Activated naive CD8-positive, alpha-beta T cell treated with anti-CD3 and anti-CD28 coated beads, Interleukin-2, amount 50 U/mL, for 16 hours (primary cell): ENCODE measurements around the gene ACOT12.
A peak's percentile ranks its signal among the peaks of the same experiment; 100 is the strongest.
"Not testable (repeated sequence)": the region's sequence is repeated elsewhere in the genome, so short reads cannot be mapped to it uniquely, and the experiment has no call there.

Source experiments
- DNase-seq: peaks from one replicate; pipeline ENCODE4 v3.0.0-alpha.2; 2020; ENCODE audit warnings: low read depth, low spot score

Gene ACOT12

DNA sequence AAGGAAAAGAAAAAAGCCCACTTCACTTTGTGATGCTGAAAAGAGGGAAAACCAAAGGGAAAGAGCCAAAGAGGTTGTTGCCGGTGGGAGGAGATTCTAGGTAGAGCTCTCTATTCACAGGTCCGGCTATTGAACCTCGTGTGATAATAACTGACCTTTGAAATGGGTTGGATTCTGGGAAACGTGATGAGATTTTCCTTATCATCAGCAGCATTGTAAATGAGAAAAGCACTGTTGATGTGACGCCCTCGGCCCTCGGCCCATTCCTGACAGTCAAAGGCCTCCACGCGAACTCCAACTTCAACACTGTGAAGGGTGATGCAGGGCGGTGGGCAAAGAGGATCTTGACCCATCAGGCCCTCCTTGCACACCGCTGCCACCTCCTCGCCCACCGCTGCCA is 49.2 kb downstream of the ACOT12 start:
- no peak for DNase-seq

DNA sequence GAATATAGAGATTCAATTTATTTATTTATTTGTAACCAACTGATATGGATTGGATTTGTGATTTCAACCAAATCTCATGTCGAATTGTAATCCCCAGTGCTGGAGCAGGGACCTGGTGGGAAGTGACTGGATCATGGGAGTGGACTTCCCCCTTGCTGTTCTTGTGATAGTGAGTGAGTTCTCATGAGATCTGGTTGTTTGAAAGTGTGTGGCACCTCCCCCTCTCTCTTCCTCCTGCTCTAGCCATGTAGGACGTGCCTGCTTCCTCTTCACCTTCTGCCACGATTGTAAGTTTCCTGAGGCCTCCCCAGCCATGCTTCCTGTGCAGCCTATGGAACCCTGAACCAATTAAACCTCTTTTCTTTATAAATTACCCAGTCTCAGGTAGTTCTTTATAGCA is 55.7 kb downstream of the ACOT12 start:
- not testable (repeated sequence) for DNase-seq

DNA sequence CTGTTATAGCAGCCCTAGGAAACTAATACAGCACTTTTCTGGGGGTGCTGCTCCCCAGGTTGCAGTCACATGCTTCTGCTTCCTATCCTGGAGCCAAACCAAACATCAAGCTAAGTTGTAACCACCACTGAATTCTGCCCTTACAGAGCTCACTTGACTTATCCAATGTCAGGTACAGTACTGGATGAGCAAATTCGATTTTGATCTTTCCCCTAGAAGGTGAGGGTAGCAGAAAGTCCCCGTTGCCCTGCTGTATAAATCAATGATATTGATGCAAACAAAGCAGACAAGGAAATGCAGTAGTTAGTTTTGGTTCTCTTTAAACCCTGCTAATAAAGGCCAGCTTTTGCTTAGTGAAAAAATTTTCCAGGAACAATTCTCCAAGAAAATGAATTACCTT is 56.1 kb downstream of the ACOT12 start:
- DNase-seq = no peak

DNA sequence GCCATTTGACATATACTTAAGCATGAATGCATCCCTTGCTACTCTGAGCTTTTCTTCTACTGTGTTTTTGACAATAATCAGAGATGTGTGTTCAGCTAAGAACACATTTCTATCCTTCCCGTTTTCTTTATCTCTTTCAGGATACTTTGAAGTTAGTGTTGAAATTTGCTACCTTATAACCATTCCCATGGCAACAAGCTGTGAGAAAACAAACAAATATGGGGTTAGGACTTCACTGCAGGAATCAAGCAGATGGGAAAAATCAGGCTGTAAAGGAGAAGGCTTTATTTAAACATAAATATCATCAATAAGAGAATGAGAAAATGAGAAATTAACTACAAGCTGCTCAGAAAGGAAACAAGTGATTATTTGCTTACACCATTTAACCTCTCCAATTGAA is 57.4 kb downstream of the ACOT12 start:
- no peak for DNase-seq

DNA sequence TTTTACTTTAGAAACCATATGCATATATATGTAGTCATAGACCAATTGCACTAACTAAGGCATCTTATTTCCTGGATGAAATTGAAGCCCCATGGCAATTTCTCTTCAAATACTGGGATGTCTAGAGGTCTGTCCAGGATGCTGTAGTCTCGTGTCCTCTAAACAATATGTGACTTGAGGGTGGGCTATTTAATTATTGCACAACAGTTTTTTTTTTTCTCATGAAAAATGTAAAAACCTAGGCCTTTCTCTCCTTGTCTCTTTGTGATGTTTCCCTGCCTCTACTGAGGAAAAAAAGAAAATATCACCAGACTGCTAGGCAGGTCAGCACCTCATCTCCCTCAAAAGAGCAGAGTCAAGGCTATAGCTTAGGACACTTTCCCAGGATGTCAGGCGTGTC is 58.0 kb downstream of the ACOT12 start:
- no peak for DNase-seq

DNA sequence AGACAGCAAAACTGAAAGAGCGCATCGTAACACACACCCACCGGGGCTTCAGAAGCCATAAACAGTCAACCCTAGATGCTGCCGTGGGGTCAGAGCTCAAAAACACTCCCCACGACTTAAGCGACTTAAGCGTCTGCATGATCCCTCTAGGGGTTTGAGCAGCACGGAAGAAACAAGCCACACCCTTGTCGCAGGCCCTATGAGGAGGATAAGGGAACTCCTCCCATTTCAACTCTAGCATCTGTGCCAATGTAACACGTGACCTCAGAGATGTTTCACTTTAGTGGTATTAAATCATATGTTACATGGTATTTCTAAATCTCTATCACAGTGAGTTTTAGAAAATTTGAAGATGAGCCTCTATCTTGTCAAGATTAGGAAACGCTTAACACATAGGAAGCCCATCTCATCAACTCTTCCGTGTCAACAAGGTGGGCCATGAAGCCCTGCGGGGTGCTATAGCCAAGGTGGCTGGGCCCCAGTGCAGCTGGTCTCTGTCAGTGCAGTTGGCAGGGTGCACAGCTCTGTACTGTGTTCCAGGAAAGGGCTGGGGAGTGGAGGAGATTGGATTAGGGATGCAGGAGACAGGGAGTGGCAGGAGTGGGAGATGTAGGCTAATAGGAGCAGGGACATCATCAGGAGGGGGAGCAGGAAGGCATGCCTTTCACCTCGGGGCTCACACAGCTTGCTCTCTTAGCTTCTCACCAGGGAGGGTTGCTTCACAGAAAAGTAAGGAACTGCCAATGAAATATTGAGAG is 59.5 kb downstream of the ACOT12 start:
- no peak for DNase-seq

DNA sequence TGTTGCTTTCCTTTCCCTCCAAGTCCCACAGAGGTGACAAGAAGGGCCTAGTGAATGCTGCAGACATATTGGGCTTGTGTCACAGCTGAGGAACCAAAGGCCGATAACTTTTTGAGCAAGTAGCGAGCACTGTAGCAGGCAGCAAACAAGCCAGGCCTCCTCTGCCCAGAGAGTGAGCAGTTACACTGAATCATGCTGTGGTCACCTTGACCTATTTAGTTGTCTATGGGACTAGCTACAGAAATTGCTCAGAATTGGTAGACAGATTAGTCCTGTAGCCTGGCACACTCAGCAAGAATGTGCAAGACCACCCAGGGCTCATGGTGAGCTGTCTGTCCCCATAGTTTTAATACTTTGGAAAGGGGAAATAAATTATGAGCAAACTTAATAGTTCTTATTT is 67.4 kb downstream of the ACOT12 start:
- DNase-seq = no peak

DNA sequence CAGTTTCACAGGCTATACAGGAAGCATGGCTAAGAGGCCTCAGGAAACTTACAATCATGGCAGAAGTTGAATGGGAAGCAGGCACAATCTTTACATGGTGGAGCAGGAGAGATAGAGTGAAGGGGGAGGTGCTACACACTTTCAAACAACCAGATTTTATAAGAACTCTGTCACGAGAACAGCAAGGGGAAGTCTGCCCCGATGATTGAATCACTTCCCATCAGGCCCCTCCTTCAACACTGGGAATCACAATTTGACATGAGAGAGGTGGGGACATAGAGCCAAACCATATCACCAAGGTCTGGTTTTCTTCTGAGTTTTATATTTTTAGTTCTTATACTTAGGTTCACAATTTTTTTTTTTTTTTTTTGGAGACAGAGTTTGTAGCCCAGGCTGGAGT is 76.4 kb downstream of the ACOT12 start:
- no peak for DNase-seq

DNA sequence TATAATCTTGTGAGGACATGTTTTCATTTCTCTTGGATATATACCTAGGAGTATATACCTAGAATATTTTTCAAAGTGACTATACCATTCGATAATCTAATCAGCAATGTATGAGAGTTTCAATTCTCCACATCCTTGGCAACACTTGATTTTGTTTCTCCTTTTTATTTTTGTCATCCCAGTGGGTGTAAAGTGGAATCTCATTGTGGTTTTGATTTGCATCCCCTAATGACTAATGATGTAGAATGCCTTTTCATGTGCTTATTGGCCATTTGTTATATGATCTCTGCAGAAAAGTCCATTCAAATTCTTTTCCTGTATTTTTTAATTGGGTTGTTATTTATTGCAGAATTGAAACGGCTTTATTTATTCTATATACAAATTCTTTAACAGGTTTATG is 77.4 kb downstream of the ACOT12 start:
- DNase-seq = no peak

DNA sequence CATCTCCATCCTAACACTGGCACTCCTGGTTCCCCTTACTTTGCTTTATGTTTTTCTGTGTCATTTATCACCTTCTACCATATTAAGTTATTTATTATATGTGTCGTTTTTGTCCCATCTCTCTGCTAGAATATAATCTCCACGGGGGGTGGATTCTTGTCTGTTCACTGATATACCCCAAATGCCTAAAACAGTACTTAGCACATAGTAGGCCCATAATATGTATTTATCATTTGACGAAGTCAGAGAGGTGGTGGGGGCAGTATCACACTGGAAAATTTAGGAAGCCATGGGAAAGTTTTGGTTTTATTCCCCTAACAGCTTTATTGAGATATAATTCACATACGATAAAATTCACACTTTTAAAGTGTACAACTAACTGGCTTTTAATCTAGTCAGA is 78.1 kb downstream of the ACOT12 start:
- no peak for DNase-seq

DNA sequence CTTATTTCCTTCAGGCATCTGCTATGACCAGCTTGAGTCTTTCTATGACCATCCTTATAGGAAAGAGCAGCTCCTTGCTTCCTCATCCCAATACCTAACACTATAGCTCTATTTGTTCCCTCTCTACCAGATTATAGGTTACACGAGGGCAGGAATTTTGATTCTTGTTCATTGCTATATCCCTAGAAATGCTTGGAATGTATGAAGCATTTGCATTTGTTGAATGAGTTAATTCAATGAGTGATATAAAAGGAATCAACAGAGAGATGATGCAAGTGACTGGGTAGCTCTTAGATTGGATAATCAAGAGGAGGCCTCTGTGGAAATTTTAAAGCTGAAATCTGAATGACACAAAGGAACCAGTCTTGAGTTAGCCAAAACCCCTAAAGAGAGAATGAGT is 78.6 kb downstream of the ACOT12 start:
- no peak for DNase-seq

DNA sequence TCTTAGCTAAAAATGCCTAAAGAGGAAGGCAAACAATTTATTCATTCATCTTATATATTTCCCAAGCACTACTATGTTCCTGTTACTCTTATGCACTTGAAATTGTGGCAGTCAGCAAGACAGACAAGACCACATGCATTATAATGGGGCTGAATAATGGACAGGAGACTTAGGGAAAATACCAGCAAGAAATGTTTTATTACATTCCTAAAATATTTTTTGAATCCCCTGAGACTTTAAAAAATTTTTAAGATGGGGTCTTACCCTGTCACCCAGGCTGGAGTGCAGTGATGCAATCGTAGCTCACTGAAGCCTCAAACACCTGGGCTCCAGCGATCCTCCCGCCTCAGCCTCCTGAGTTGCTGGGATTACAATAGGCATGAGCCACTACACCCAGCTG is 79.4 kb downstream of the ACOT12 start:
- no peak for DNase-seq

DNA sequence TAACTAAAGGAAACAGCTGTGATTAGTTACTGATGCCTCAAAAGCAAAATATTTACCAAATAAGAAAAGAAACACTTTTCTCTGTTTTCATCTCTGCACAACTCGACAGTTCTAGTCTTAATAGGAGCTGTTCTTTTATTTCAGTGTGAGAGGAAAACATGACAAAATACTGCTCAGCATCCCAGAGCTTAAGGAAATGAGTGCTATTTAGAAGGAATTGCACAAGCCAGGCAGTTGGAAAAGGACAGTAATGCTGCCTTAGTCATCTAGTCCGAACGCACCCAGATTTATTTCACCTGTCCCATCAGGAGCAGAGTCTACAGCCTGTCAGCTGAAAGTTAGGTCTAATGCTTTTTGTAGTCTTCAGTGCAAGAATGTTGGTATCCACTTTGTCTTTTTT is 80.2 kb downstream of the ACOT12 start:
- no peak for DNase-seq

DNA sequence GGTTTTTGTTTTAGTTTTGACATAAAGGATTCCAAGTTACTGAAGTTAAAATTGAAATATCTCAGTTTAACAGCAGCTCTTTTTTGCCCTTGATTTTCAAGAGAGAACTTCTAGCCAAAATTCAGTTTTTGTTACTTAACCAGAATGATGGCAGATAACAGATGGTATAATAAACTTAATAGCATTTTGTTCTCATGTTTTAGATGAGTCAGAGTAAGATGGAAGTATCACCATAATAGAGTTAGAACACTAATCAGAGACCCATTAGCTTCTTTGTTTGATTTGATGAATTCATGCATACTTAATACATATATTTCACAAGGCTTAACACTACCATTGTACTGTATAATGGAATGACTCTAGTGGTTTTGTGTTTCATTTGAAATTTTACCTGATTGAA is 80.7 kb downstream of the ACOT12 start:
- DNase-seq = no peak

DNA sequence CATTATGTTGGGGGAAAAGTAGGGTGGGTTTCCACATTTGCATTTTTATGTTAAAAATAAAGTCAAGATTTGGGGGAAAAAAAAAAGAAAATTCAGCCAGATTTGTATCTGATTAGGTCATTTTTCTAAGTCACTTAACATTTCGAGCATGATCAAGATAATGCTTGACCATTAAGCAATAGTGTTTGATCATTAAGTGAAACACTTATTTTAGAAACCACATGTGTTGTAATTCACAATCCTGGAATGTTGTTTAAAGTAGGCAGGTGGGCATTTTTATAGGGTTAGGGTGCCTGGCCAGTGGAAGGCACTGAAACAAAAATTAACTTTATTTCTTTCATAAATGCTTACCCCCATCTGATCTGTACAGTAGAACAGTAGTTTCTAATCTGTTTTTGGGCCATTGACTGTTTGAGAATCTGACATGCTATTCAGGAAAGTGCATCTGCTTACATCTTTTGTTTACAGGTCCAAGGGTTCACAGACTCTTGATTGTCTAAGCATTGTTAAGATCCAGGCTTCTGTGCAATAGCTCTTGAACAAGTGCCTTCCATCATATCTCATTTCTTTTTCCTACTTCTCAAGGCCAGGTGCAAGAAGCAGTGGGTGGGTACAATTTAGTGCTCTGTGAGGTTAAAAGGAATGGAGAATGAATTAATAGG is 83.4 kb downstream of the ACOT12 start:
- DNase-seq = no peak

DNA sequence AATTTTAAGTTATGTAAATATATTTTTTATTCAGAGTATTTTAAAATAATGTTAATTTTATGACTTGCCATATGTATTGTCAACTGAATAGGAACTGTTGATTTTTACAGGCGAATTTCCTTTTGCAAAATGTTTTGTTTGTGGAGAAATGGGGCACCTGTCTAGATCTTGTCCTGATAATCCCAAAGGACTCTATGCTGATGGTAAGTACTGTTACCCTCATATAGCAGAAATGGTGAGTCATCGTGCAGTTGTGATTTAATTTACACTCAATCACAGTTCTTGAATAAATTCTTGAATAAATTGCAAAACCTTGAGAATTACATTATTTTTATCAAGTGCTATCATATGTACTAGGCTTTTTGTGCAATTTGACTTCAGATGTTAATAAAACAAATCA is 85.1 kb downstream of the ACOT12 start:
- DNase-seq = no peak

DNA sequence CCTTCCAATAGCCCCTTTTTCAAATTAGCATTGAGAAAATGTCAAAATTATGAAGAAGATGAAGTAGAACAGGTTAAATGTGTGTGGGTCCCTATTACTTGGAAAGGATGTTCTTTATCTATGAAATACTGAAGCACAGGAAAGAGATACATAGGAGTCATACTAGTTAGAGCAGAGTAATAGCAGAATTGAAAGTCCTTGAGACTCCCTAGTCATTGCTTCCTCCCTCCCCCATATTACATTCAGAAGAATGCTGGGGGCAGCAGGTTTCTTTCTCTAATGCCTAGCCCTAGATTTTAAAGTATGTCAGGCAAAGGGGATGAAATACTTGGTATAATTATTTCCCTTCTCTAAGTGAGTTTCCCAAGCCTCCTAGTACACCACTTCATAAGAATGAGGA is 88.1 kb downstream of the ACOT12 start:
- DNase-seq = no peak

DNA sequence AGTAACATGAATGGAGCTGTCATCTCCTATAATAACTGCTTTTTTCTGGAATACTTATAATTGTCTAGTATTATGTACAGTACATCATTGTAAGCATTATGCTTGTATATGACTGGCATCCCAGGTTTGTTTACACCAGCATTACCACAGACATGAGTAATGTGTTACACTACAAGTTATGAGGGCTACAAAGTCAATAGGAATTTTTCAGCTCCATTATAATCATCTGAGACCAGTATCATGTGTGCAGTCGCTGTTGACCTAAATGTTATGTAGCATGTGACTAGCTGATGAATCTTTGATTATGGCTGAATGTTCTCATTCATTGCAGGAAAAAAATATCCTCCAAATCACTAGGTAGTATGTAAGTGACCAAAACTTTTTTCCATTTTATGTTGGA is 90.4 kb downstream of the ACOT12 start:
- no peak for DNase-seq

DNA sequence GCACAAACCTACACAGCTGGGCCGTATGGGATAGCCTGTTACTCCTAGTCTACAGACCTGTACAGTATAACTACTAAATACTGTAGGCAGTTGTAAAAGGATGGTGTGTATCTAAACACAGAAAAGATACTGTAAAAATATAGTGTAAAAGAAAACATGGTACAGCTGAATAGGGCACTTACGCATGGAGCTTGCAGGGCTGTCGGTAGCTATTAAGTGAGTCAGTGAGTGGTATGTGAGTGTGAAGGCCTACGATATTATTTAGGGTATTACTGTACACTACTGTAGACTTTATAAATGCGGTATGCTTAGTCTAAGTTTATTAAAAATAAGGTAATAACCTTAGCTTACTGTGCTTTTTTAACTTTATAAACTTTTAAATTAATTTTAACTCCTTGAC is 91.3 kb downstream of the ACOT12 start:
- DNase-seq = no peak

DNA sequence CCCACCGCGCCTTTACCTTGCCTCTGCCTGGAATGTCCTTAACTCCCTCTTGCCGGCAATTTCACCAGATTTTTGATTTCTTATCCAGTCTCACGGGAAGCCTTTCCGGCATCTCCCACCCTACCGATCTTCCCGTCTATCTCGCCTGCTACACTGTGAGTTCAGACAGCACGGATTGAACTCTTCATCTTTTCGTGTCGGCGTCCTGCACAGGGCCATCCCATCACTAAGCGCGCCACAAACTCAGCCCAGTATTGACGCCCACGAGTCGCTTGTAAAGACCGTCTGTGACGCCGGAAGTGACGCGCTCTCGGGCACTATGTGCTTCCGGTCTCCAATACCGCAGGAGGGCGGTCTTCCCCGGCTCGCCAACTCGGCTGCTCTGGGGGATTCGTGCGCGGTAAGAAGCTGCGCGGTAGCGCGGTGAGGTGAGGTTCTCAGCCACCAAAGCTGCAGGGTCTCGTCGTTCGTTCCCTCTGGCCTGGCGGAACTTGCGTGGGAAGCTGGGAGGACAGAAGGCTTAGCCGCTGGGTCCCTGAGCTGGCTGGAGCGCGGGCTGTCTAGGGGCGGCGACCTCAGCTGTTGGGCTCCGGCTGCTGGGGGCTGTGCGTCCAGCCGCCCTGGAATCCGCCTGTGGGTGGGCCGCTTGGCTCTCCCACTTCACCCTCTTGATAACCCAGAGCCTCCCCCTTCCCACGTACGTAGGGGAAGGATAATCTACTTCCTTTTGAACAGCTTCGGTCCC is 92.5 kb downstream of the ACOT12 start, which contains the start of gene ZCCHC9:
TSS of gene ZCCHC9 (plus strand) at position 317 of the 745 bp plus-strand sequence. CDS start 3,171 bp downstream, outside the sequence.
- peak; percentile 81 for DNase-seq

DNA sequence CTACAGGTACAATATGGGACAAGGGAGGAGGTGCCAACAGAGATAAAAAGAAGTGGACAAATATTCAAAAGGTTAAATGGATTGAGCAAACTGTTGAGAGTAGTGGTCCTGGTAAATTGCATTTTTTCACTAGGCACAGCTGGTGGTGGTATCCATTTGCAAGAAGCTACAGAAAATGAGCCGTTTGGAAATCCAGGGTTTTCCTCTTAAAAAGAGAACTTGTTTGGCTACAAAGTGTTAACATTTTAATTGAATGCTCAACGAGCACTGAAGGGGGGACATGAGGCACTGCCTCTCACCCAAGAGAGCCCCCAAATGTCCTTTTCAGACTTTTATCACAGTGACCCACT is 93.0 kb downstream of the ACOT12 start:
- DNase-seq = no peak

DNA sequence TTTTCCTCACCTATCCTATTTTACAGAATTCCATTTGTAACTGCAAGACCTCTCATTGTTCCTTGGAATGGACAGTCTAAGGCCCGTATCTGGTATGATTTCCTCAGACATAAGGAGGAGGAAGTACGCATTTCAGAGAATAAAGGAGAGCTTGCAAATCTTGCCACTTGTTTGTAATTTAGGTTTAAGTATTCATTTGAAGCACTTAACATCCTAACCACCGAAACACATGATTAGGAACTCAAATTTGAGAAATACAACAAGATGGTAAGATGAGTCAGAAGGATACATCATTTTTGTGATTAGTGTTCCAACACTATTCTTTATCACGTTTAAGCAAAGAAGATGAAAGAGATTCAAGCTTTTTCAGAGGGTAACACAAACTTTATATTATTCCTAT is 96.4 kb downstream of the ACOT12 start:
- no peak for DNase-seq

DNA sequence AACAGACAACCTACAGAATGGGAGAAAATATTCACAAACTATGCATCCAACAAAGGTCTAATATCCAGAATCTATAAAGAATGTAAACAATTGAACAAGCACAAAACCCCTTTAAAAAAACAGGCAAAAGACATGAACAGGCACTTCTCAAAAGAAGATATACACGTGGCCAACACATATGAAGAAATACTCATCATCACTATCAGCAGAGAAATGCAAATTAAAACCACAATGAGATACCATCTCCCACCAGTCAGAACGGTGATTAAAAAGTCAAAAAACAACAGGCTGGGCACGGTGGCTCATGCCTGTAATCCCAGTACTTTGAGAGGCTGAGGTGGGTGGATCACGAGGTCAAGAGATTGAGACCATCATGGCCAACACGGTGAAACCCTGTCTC is 99.9 kb downstream of the ACOT12 start:
- DNase-seq = not testable (repeated sequence)
